Sigmoid colon (tissue), 4 donors: ENCODE results near the gene FSD2.

Experiments
- CTCF ChIP-seq, 4 experiments: fragments of 450-650 bp in 3 of 4; fragments of 200-600 bp in 1 of 4; IDR thresholded peaks; one replicate each; pipeline ENCODE4 v1.5.1; 2016 to 2019; ENCODE audit warnings: antibody characterized with exemption in 4 of 4, mild to moderate bottlenecking in 3 of 4, moderate library complexity in 2 of 4
- EP300 ChIP-seq, 4 donors: sonication (generic); formaldehyde crosslinking; IDR thresholded peaks; one replicate each; pipeline ENCODE4 v1.6.1; 2017; ENCODE audit warnings: antibody characterized with exemption in 4 of 4
- POLR2A ChIP-seq, 2 donors: fragments of 450-650 bp; IDR thresholded peaks; one replicate each; pipeline ENCODE4 v1.6.1; 2016; ENCODE audit warnings: antibody characterized with exemption in 2 of 2, mild to moderate bottlenecking in 2 of 2, moderate library complexity in 2 of 2

GRCh38 chr15:82830427-82831173 is 24.7 kb upstream of the FSD2 start:
- TF ChIP-seq EP300 (IDR thresholded peaks at IDR 0.05) (no peak), CTCF (IDR thresholded peaks at IDR 0.05) (no peak), POLR2A (IDR thresholded peaks at IDR 0.05) (no peak)
